SK-N-DZ (cell line): ENCODE results near the gene HOXA2.

Experiments used
- DNase-seq: peaks from one replicate; pipeline ENCODE4 v3.0.0-alpha.2; 2015; ENCODE audit warnings: low spot score

Gene HOXA2

DNA sequence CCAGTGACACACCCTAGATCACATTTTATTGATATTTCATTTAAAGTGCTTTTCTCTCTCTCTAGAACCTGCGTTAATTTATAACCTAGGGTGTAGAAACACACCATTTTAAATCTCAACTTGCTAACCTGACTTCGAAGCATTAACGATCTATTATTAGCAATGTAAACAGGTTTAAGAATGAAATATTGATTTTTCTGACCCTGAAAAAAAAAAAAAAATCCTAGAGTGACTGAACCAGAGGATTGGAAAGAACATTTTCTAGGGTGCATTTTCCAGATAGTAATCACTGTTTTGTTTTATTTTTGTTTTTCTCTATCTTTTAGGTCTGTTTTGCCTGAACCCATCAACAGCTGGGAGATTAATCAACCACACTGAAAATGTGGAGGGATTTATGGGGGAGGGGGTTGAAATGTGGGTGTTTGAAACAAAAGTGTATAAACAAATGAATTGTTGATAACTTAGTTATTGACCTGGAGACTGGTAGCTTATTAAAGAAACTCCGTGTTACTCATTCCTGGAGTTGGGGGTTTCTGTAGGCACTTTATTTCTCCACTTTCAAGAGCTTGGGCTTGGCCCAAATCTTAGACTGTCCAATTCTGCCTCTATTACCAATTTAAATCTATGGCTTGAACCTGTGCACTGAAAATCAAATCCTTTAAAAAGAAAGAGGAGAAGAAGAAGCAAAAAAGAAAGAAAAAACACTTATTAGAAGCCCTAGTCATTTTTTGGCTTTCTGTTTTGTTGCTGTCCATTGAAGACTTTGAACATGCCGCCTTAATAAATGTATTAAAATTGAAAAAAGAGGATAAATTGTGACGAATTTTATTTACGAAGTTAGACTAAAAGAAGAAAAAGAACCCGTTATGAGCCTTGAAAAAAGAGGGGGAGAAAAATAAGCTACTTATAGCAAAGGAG, 2.8 kb downstream of the HOXA2 start:
- no peak for DNase-seq

DNA sequence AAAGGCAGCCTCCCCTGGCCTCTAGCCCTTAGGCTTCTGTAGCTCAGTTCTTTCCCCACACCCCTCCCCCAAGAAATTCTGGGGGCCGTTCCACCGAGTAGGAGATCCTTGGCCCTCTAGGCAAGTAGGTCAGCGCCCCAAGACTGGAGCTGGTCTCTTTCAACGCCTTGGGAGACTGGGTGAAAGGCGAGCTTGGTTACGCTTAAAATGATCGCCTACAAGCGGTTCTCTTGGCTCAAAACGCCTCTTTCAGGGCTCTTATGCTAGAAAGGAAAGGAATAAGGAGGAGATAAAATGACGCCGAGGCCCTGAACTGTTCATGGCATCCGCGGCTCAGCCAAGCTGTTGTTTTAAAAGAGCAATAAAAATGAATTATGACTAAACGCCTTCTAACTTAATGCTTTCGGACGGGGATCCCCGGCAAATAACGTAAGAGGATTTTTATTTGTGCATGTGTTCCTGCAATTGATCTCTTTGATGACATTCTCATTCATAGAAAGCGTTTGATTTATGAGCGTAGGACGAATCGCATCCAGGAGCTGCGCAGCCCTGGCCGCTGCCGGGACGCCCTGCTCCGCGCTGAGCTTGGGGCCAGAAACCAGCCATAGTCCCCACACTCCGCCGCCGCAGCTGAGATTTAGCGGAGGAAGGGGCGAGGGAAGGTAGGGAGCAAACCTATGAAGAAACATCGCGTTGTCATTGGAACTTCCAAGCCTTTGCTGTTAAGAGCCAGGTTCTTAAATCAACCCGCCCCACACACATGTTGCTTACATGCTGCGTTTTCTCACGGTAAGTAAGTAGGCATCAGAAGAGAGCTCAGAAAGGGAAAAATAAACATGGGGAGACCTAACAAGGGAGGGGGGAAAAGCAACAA, 3.7 kb downstream of the HOXA2 start:
- no peak for DNase-seq

DNA sequence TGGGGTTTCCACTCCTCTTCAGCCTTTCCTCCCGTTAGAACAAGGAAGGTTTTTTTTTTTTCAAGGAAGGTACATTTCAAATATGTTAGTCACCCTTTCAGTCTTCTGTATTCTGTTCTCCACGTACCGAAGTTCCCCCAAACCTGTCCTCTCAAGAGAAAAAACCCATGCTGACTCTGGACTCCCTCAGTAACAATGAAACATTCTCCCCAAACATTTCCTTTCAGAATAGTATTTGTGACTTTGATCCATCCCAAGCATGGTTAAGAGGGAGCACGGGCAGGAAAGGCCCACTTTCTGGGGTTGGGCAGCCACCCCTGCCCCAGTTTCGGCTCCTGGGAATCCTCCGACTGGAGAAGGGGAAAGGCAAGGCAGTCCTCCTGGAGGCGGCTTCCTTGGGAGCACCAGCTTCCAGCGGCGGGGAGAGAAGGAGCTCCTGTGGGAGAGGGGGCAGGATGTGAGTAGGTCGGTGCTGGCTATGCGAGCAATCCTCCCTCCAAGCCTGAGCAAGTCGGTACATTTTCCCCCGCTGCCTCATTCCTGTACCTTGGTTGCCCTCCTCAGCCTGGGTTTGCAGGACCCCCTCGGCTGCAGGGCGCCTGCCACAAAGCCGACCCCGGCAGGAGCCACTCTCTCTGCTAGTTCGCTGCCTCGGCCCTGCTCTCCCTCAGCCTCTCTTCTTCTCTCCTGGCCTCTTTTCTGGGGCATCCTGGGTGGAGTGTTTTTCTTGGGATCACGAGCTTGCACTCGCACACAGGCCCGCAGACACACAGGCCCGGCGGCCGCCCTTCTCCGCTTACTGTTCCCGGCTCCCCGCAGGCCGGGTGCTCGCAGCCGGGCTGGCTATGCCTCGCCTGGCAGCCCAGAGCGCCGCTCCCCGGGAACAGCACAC, 4.6 kb downstream of the HOXA2 start:
- no peak for DNase-seq

DNA sequence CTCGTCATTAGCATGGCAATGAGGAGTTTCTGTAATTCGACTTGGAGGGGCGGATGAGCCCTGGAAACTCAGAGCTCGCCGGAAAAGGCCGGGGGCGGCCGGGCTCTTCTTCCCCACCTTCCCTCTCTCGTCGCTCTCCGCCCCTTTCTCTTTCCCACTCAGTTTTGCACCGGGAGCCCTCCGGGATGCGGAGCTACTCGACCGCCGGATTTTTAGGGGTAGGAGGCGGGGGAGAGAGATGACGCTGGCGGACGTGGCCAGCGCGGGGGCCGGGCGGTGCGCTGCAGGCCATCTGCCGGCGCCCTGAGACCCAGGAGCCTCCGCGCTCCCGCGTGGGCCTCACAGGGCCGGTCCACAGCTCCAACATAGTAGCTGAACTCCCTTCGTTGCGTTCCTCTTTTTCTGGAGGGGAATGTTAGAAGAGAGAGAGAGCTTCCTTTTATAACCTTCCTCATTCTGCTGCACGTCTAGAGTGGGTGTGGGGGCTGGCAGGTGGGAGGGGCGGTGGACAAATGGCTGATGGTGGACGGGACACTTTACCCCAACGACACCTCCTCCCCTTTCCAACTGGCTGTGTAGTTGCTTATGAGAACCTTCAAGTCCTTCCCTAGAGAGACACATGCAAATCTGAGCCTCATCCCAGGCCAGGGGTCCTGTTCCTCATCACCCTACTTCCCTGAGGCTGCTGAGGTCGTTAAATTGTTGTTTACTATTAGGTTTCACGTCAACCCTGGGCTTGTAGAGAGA, 5.5 kb downstream of the HOXA2 start:
- DNase-seq, result no peak

DNA sequence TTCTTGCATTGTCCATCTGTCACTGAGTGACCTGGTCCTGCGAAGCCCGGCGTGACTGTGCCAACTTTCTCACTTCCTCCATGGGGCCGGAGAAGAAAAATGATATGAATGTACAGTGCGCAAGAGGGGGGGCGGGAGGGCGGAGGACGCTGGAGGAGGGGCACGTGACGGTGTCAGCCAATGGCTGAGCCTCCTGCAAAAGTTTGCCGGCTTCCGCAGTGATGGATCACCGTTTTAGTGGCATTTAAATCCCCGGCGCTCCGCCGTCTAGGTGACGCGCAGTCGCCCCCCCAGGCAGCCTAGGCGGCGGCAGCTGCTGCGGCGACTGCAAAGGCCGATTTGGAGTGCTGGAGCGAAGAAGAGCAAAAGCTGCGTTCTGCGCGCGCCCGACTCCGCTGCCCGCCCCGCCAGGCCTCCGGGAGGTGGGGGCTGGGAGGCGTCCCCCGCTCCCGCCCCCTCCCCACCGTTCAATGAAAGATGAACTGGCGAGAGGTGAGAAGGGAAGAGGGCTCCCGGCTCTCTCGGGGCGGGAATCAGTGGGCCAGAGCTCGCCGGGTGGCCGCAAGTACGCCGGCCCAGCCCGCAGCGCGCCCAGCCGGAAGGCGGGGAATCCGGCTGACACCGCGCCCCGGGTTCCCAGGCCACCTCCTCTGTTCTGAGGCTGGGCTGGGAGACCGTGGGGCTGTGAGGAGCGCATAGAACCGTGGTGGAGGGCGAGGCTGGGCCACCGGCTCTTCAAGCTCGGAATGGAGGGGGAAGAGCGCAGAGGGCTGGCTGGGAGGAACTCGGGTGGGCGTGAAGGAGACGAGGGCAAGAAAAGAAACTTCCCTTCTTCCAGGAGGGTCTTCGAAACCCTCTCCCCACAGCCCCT, 6.4 kb downstream of the HOXA2 start, which contains the start of gene HOXA1:
Gene HOXA1, minus strand, starts transcription at position 104 of the 871 bp plus-strand sequence. Its CDS starts 88 bp downstream, at position 16.
- DNase-seq, result no peak

DNA sequence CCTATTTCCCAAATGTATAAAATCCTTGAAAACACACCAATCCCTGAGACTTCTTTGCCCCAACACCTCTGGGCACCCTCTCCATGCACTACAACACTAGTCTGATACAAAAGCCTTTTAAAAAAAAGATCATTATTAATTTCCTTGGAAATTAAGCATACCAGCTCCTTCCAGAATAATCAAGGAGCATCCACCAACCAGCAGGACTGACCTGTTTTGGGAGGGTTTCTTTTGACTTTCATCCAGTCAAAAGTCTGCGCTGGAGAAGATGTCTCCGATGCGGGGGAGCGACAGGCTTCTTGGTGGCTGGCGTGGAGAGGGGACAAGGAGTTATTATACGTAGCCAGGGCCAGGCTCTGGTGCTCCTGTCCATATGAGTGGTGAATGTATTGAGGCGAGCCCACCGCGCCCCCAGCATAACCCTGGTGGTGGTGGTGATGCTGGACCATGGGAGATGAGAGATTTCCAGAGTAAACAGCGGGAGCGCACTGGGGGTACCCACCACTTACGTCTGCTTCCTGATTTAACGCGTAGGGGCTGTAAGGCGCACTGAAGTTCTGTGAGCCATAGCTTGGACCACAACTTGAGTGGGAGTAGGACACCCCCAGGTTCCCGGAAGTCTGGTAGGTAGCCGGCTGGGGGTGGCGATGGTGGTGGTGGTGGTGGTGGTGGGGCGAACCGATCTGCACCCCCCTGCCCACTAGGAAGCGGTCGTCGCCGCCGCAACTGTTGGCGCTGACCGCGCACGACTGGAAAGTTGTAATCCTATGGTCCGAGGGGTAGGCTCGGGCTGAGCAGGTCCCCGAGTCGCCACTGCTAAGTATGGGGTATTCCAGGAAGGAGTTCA, 7.2 kb downstream of the HOXA2 start:
- no peak for DNase-seq

DNA sequence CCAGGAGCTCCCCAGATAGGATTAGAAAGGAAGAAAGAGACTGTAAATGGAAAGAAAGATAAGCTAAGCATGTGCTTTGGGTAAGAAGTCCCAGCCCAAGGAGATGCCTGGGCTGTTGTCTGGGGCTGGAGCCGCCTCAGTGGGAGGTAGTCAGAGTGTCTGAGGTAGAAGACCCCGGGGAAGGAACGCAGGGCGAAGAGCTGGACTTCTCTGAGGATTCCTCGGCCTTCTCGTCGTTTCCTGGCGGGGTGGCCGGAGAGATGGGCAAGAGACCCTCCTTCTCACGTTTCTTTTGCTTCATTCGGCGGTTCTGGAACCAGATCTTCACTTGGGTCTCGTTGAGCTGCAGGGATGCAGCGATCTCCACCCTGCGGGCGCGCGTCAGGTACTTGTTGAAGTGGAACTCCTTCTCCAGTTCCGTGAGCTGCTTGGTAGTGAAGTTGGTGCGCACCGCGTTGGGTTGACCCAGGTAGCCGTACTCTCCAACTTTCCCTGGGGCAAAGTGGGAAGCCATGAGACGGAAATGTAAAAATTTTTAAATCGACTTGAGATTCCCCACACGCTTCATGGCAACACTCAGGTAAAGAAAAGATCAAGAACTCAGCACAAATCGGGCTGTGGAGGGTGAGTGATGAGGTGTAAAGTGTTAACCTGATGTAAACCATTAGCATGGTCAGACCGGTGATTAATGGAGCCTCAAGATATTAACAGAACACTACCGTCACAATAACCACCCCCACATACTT, 8.0 kb downstream of the HOXA2 start:
- DNase-seq, result no peak

DNA sequence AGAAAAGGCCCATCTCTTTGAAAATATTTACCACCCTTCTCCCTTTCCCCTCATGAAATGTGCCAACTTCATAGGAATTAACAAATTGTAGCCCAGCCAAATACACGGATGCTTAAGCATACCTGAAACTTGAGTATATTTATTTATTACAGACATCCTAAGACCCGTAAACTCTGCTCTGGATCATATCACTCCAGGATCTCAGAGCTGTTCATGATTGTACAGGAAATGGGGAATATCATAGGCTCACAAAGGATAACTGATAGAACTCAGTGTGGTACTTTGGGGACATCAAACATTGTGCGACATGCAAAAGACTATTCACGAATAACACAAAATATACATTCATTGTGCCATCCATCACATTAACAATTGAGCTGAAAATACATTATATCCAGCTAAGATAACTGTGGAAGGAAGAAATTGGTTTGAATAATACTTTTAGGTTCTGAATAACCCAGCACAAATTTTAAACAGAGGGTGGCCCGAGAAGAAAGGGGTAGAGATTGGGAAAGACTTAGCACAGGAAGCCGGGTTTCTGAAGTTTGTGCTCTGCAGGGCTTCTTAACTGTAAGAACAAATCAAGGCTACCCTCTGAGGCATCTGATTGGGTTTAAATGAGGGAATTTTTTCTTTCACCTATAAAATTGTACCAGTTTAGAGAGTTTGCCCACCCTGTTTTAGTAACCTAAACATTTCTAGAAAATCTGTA, 9.1 kb downstream of the HOXA2 start:
- no peak for DNase-seq

DNA sequence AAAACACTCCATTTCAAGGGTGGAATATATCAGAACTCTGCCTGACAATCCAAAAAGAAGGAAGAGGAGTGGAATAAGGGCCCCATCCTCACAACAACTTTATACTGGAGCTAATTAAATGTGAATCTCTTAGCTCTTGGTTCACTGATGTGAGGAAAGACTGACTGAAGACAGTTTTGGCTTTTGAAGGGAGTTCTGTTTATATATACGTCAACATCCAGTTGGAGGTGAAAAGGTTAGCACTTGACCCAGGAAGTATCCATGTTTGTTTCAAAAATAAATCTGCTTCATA, 9.7 kb downstream of the HOXA2 start:
- no peak for DNase-seq

DNA sequence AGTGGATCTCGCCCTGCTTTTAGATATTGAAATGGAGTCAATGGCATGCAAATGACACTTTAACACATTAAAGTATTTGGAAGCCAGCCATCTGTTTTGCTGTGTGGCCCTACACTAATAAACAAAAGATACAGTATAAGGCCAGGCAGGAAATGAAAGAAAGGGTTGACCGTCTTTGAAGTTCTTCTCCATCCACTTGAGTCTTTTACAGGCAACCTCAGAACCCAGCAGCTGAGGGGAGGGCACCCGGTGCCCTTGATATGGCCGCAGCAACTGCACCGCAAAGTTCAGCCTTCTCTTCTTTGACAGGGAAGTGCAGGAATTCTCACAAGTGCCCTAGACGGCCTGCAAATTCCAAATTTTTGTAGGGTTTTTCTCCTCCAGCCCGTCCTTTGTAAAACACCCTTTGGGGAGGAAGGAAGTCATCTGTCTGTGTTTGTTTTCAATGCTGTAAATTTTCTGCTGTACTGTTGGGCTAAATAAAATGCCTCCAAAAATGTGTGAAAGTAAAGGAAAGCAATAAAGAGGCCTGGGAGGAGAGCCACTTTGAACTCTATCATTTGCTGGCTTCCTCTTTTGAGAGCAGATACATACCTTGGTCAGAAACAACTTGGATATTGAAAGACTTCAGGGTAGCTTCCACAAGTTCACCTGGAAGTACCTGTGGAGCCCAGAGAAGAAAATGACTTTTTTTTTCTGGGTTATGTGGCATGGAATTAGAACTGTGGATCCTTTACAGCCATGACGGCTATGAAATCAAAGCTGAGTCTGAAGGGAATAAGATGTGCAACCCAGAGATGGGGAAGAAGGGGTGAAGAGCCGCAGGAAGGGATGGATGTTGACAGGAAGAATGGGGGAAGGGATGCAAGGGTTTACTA, 10.3 kb downstream of the HOXA2 start:
- no peak for DNase-seq

DNA sequence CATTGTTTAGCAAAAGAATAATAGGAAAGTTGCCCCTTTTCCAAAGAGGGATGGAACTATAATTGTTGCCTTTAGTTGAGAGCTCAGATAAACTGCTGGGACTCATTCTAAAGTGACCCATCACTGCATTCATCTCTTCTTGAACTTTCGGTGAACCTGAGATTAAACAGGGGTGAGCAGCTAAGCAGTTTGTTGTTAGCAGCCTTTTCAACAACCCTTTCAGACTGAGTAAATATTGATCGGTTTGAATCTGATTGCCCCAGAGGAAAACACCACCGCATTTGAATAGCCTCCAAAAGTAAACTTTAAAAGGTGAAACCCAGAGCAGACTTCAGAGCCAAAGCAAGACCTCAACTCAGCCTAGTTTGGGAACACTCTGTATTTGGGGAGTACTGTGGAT, 11.4 kb downstream of the HOXA2 start:
- DNase-seq, result no peak

DNA sequence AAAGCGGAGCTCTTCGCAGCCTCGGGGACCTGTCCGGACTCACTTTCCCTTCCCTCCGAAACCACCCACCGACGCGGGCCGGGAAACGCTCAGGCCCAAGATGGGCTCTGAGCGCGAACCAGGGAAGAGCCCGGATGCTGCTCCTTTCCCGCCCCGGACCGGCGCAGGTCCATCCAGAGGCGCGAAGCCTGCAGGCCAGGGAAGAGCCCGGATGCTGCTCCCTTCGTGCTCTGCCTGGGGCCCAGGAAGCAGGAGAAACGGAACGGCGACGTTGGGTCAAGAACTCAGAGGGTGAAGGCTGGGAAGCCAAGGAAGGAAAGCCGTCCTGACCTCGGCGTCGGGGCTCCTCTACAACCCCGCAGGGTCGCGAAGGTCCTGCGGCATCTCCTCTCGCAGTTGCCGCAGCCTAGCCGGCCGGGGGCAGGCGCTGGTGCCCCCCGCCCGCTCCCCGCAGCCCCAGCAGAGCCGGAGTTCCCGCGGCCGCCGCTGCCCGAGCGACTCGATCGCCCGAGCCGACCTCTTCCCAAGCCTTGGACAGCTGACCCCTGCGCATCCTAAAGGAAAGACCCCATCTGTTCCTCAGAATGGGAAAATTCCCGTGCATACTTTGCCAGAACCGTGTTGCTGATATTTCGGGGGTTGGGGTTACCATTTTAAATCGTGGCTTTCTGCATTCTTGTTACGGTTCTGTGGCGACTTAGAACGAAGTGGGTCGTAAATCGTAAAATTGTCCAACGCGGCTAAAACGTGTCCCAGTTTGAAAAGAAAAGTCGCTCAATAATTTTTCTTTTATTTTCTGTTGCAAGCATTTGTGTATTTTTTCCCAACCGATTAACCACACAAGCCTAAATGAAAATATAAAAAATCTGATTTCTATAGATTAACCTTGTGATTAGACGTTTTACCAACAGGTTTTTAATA, 14.2 kb downstream of the HOXA2 start:
- no peak for DNase-seq

DNA sequence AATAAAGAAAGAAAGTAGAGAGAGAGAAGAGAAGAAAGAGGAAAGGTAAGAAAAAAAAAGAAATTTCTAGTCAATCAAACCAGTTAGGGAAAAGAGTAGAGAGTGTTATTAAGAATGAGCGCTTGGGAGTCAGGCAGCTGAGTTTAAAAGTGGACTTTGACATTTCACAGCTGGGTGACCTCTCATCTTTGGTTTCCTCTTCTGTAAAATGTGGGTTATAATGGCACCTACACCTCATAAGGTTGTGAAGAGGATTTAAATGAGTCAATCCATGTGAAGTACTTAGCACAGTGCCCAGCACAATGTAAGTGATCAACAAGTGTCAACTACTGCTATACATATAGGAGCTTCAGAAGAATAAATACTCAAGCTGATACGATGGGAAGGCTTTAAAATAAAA, 18.8 kb downstream of the HOXA2 start:
- DNase-seq, result no peak

DNA sequence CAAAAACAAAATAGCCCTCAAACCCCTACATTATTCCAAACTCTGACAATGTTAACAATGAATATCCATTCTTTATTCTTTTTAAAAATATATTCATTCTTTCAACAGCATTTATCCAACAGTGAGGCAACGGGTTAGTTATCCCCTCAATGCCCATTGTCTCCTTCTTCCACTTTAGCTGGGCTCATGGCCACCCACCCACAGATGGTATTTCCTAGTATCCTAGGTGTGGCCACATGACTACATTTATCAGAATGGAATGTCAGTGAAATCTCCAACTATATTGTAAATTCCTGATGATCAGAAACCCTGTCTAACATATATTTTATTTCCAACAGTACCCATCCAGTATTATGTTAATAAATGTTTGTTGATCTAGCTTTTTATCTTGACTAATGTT, 20.3 kb downstream of the HOXA2 start:
- DNase-seq, result no peak

DNA sequence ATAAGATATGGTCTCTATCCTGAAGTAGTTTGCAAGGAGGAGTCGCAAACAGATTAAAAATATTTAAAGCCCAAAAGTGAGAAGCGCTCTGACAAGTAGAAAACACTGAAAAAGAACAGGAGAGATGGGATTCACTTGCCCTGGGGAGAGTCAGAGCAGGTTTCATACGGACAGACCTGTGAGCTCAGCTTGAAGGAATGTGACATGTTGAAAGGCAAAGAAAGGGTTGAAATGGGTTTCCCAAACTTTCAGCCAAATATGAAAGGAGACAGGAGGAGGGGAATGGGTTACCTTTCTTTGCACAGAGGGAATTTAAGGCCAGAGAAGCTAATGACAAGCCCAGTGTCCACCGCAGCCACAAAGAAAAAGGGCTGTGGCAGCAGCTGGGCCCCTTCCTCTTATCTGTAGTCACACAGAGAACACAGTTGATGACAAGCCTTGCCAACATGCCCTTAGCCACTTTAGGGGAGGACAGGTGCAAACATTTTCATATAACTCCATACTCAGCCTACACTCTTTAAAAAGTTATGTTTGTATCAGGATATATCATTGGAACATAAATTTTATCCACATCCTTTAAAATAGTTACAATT, 21.5 kb downstream of the HOXA2 start:
- no peak for DNase-seq
